ENCODE results near the gene PRR23C.

- TF ChIP-seq POLR2A (IDR thresholded peaks at IDR 0.05) (no peak), CTCF (IDR thresholded peaks at IDR 0.05) (no peak)
Observed at GRCh38 chr3:139006051-139006716, 38.5 kb downstream of the PRR23C start, which contains the start of gene PRR23A.
